Ovary (tissue), 3 donors: ENCODE measurements around the gene LARGE2.

ENCODE experiments used
- CTCF ChIP-seq, 3 donors: fragments of 450-650 bp in 2 of 3; fragments of 200-600 bp in 1 of 3; IDR thresholded peaks; one replicate each; pipeline versions ENCODE4 v1.5.1 to v1.8.0; 2016 to 2022; ENCODE audit warnings: antibody characterized with exemption in 3 of 3, mild to moderate bottlenecking in 1 of 3
- EP300 ChIP-seq: sonication (generic); formaldehyde crosslinking; IDR thresholded peaks from one replicate; pipeline ENCODE4 v1.6.1; 2017; ENCODE audit warnings: antibody characterized with exemption
- donor health status: DM: no; HTN: no; CAD: no.

- no peak for TF ChIP-seq CTCF (IDR thresholded peaks at IDR 0.05)
- no peak for TF ChIP-seq EP300
Observed at GRCh38 chr11:45909594-45910475, 12.6 kb upstream of the LARGE2 start.
